Stimulated activated CD8-positive, alpha-beta memory T cell treated with anti-CD3 and anti-CD28 coated beads, Interleukin-2, amount 100 ng/mL, for 48 hours (primary cell): ENCODE data around the gene ANKDD1B.
"Not testable (repeated sequence)": the region's sequence is repeated elsewhere in the genome, so short reads cannot be mapped to it uniquely, and the experiment has no call there.

Experiments
- DNase-seq, 2 donors: peaks; one replicate each; pipeline ENCODE4 v3.0.0-alpha.2; 2020; ENCODE audit warnings: low read depth in 2 of 2

The ANKDD1B gene

GRCh38 chr5:75611311-75612225 lies at the start of gene ANKDD1B:
Gene ANKDD1B (plus strand): TSS chr5:75611453. CDS start chr5:75611635, 182 bp downstream.
- peak in 1 of 2 donors; percentile 3 for DNase-seq

- DNase-seq, result not testable (repeated sequence)
These were observed 45.1 kb upstream of the ANKDD1B start for GRCh38 chr5:75565991-75566709.

- DNase-seq, result peak; percentile 23 to 26
These were observed 44.4 kb upstream of the ANKDD1B start for GRCh38 chr5:75566710-75567309.

- DNase-seq, result no peak
These were observed 43.5 kb upstream of the ANKDD1B start for GRCh38 chr5:75567710-75568109.

GRCh38 chr5:75568202-75568601 lies 43.1 kb upstream of the ANKDD1B start:
- DNase-seq, result no peak

GRCh38 chr5:75571547-75571946 lies 39.7 kb upstream of the ANKDD1B start:
- DNase-seq, result no peak

- DNase-seq, result no peak
These were observed 36.5 kb upstream of the ANKDD1B start for GRCh38 chr5:75574791-75575190.

- not testable (repeated sequence) for DNase-seq
These were observed 33.0 kb upstream of the ANKDD1B start for GRCh38 chr5:75578280-75578679.

GRCh38 chr5:75584641-75585040 lies 26.6 kb upstream of the ANKDD1B start:
- no peak for DNase-seq

GRCh38 chr5:75588666-75589065 lies 22.6 kb upstream of the ANKDD1B start:
- no peak for DNase-seq

GRCh38 chr5:75600535-75600934 lies 10.7 kb upstream of the ANKDD1B start:
- no peak for DNase-seq

- DNase-seq, result no peak
These were observed 9.7 kb upstream of the ANKDD1B start for GRCh38 chr5:75601567-75601966.

- no peak for DNase-seq
These were observed 9.3 kb upstream of the ANKDD1B start for GRCh38 chr5:75601996-75602395.

- no peak for DNase-seq
These were observed 7.9 kb upstream of the ANKDD1B start for GRCh38 chr5:75603371-75603770.

GRCh38 chr5:75603821-75604220 lies 7.4 kb upstream of the ANKDD1B start:
- DNase-seq, result no peak

- DNase-seq, result not testable (repeated sequence)
These were observed 3.9 kb upstream of the ANKDD1B start for GRCh38 chr5:75607341-75607740.

GRCh38 chr5:75608870-75609269 lies 2.4 kb upstream of the ANKDD1B start:
- DNase-seq, result no peak

- DNase-seq, result no peak
These were observed 1.1 kb upstream of the ANKDD1B start for GRCh38 chr5:75610201-75610600.

- DNase-seq, result not testable (repeated sequence)
These were observed 368 bp upstream of the ANKDD1B start for GRCh38 chr5:75610859-75611310.

GRCh38 chr5:75612226-75612569 lies 945 bp downstream of the ANKDD1B start:
- DNase-seq, result no peak

GRCh38 chr5:75612901-75613300 lies 1.6 kb downstream of the ANKDD1B start:
- no peak for DNase-seq

GRCh38 chr5:75614176-75614575 lies 2.9 kb downstream of the ANKDD1B start:
- no peak for DNase-seq
